ENCODE measurements around the gene GRIK2.

The GRIK2 gene

DNA sequence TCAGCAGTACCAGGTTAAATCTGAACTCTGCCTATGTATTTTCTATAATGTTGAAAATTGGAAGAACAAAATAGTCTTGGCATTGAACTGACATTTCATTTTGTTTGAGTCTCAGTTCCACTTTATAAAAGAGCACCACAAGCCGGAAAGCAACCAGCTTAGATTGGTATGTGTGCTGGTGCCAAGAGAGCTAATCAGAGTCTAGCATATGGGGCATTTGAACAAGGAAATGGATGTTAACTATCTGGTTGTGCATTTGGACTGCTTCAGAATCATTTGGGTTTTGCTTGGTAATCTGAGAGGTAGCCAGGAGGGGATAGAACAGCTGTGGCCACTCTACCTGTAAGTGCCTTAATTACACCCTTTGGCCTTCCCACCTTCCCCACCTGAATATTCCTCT, 184.8 kb downstream of the GRIK2 start:
- Mint-ChIP-seq H3K36me3 (ENCODE audit: insufficient read depth) (no peaks in the 10 kb centered on the region), H3K4me1 (no peaks in the 10 kb centered on the region), H3K27ac (ENCODE audit: low read depth) (no peak overlapping the region), H3K27me3 (no peaks in the 10 kb centered on the region), H3K4me3 (no peak overlapping the region), H3K9me3 (peaks cover 7% of the 10 kb centered on the region)
- ATAC-seq (replicated peaks; ENCODE audit: extremely low read depth, poor library complexity, severe bottlenecking) = no peak
- DNase-seq (ENCODE audit: low spot score in 2 of 2) = no peak

DNA sequence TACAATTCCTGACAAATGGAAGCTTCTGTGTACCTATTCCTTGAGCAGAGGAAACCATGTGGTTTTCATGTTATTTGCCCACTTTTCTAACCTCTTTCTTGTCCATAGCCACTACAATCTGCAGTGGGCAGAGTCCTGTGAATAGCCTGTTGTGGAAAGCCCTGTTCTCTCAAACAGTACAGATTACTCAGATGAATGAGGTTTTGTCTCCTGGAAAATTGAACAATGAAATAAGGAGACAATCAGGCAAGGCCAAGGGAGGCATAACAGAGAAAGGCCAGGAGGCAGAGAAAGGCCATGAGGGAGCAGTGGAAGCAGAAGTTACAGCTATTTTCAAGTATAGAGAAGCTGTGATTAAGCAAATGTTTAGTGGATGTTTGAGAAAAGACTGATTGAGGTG, 189.3 kb downstream of the GRIK2 start:
- Mint-ChIP-seq H3K4me3 (no peak overlapping the region), H3K9me3 (peaks cover 7% of the 10 kb centered on the region), H3K36me3 (ENCODE audit: insufficient read depth) (no peaks in the 10 kb centered on the region), H3K27ac (ENCODE audit: low read depth) (no peak overlapping the region), H3K4me1 (no peaks in the 10 kb centered on the region), H3K27me3 (no peaks in the 10 kb centered on the region)
- DNase-seq (ENCODE audit: low spot score in 2 of 2) (no peak), ATAC-seq (replicated peaks; ENCODE audit: extremely low read depth, poor library complexity, severe bottlenecking) (no peak)

DNA sequence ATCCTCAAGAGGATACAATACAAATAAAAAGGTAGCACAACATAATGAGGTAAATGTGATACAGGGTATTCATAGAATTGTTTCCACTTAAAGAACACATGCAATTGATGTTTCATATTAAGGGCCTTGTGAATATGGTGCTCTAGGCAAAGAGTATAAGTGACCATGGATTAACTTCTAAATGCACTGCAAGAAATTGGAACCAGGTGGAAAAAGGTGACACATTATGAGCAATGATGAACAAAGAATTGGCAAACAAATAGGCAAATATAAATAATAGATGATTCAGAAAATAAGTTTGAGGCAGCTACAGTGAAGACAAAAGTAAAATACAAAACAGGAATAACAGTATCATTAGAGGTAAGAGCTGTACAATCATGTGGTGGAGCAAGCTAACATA, 192.0 kb downstream of the GRIK2 start:
- H3K4me3 Mint-ChIP-seq = no peak overlapping the region
- ATAC-seq (replicated peaks; ENCODE audit: extremely low read depth, poor library complexity, severe bottlenecking) (no peak), DNase-seq (ENCODE audit: low spot score in 2 of 2) (no peak)
- H3K27me3 Mint-ChIP-seq = no peaks in the 10 kb centered on the region
- no peaks in the 10 kb centered on the region for H3K36me3 Mint-ChIP-seq (ENCODE audit: insufficient read depth)
- H3K9me3 Mint-ChIP-seq = peaks cover 2% of the 10 kb centered on the region
- no peaks in the 10 kb centered on the region for H3K4me1 Mint-ChIP-seq
- H3K27ac Mint-ChIP-seq (ENCODE audit: low read depth) = no peak overlapping the region

DNA sequence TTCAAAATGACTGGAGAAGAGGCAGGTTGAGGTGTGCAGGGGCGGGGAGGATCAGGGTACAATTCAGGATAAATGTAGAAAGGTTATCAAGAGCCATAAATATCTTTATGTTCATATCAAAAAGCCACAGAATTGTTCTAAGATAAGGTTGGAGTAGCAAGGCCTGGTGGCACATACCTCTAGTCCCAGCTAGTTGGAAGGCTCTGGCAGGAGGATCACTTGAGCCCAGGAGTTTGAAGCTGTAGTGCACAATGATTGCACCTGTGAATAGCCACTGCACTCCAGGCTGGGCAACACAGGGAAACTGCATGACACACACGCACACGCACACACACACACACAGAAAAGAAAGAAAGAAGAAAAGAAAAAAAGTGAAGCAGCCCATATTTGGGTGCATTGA, 194.8 kb downstream of the GRIK2 start:
- no peaks in the 10 kb centered on the region for H3K9me3 Mint-ChIP-seq
- ATAC-seq (replicated peaks; ENCODE audit: extremely low read depth, poor library complexity, severe bottlenecking) = no peak
- no peak for DNase-seq (ENCODE audit: low spot score in 2 of 2)

DNA sequence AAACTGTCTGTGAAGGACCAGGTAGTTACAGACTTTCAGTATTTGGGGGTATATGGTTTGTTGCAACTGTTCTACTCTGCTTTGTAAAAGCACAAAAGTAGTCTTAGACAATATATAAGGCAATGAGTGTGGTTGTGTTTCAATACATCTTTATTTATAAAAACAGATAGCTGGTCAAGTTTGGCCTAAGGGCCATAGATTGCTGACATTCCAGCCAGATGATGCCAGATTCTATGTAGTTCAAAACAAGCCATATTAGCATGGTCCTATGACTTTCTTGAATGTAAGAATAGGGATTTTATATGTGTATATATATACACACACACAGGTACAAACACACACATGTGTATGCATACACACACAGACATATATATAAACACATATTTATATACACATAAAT, 201.8 kb downstream of the GRIK2 start:
- H3K27ac Mint-ChIP-seq (ENCODE audit: low read depth) = no peak overlapping the region
- H3K4me1 Mint-ChIP-seq = no peaks in the 10 kb centered on the region
- no peak overlapping the region for H3K4me3 Mint-ChIP-seq
- H3K36me3 Mint-ChIP-seq (ENCODE audit: insufficient read depth) = peaks cover 2% of the 10 kb centered on the region
- H3K9me3 Mint-ChIP-seq = no peaks in the 10 kb centered on the region
- ATAC-seq (replicated peaks; ENCODE audit: extremely low read depth, poor library complexity, severe bottlenecking) (no peak), DNase-seq (ENCODE audit: low spot score in 2 of 2) (no peak)
- no peaks in the 10 kb centered on the region for H3K27me3 Mint-ChIP-seq

More for the DNA sequence above, 194.8 kb downstream of the GRIK2 start:
- H3K27me3 Mint-ChIP-seq = no peaks in the 10 kb centered on the region
- H3K4me1 Mint-ChIP-seq = no peaks in the 10 kb centered on the region
- H3K4me3 Mint-ChIP-seq = no peak overlapping the region
- H3K27ac Mint-ChIP-seq (ENCODE audit: low read depth) = no peak overlapping the region
- no peaks in the 10 kb centered on the region for H3K36me3 Mint-ChIP-seq (ENCODE audit: insufficient read depth)

DNA sequence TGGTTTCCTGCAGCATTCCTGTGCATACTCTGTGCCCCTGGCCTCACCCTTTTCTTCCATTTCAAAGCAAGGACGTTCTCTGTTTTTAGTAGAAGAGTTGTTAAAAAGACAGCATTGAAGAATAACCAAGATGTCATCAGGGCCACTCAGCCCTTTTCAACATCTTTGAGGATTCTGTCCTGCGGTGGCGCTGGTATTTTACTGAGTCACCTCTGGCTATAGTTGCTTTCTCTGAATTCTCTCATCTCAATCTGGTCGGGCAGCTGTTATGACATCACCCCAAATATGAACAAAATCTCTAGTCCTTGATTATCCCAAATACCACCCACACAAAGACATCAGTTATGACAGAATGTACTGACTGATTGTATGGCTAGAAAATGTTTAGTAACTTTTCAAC, 204.2 kb downstream of the GRIK2 start:
- no peak overlapping the region for H3K27ac Mint-ChIP-seq (ENCODE audit: low read depth)
- DNase-seq (ENCODE audit: low spot score in 2 of 2) = no peak
- ATAC-seq (replicated peaks; ENCODE audit: extremely low read depth, poor library complexity, severe bottlenecking) = no peak
- H3K9me3 Mint-ChIP-seq = no peaks in the 10 kb centered on the region
- H3K27me3 Mint-ChIP-seq = no peaks in the 10 kb centered on the region
- H3K4me1 Mint-ChIP-seq = no peaks in the 10 kb centered on the region
- H3K36me3 Mint-ChIP-seq (ENCODE audit: insufficient read depth) = peaks cover 2% of the 10 kb centered on the region
- H3K4me3 Mint-ChIP-seq = no peak overlapping the region

DNA sequence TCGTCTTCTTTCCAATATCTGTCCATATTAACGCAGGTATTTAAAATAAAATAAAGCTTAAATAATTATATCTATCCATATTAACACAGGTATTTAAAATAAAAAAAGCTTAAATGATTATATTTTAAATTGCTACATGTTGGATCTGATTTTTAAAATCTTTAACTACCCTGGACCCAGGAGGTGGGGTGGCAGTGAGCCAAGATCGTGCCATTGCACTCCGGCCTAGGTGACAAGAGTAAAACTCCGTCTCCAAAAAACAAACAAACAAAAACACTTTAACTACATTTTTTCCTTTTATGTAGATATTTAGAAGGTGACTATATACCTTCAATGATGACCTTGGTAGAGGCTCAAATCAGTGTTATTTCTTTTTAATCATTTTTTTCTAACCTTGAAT, 211.9 kb downstream of the GRIK2 start:
- H3K4me1 Mint-ChIP-seq = no peaks in the 10 kb centered on the region
- H3K36me3 Mint-ChIP-seq (ENCODE audit: insufficient read depth) = no peaks in the 10 kb centered on the region
- ATAC-seq (replicated peaks; ENCODE audit: extremely low read depth, poor library complexity, severe bottlenecking) (no peak), DNase-seq (ENCODE audit: low spot score in 2 of 2) (no peak)
- no peak overlapping the region for H3K27ac Mint-ChIP-seq (ENCODE audit: low read depth)
- H3K4me3 Mint-ChIP-seq = no peak overlapping the region
- no peaks in the 10 kb centered on the region for H3K9me3 Mint-ChIP-seq
- H3K27me3 Mint-ChIP-seq = no peaks in the 10 kb centered on the region

DNA sequence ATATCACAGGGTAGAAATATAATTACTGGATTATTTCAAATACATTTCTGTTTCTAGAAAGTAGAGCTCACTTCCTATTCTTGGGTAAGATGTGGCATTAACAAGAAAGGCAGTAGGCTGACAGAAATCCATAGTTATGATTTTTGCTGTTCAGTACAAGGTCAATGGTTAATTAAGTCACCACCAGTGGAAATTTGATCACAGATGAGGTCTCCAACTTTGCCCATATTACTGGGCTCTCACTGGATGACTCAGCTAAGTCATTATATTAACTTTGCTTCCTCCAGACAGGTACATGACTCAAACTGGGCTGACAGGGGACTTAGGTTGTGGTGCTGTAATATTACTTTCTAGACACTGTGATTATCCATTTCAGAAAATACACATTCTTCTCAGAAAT, 212.4 kb downstream of the GRIK2 start:
- Mint-ChIP-seq H3K9me3 (no peaks in the 10 kb centered on the region), H3K27me3 (no peaks in the 10 kb centered on the region), H3K36me3 (ENCODE audit: insufficient read depth) (no peaks in the 10 kb centered on the region), H3K27ac (ENCODE audit: low read depth) (no peak overlapping the region), H3K4me1 (no peaks in the 10 kb centered on the region), H3K4me3 (no peak overlapping the region)
- DNase-seq (ENCODE audit: low spot score in 2 of 2) (no peak), ATAC-seq (replicated peaks; ENCODE audit: extremely low read depth, poor library complexity, severe bottlenecking) (no peak)

DNA sequence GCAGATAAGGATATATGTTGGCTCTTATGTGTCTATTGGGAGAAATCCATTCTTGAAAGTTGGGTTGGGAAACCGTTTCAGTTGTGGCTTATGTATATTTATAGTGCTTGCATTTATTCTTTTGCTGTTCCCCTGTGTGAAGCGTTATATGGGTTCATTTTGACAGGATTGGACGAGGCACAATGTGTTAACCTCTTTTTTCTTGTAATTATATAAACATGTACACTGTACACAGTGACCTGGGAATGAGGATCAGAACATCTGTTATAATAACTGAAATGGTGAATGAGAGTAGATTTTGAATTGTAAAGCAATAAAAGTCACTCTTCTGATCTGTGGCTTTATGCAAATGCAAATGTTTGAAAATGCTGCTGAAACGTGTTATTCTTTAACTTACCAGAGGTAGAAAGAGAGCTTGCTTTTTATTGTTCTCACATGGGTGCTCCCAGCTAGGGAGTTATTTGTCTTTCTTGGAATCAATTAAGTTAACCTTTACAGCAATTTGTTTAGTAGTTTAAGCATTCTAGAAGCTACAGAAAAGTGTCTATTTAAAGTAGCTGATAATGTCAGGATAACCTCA, 213.7 kb downstream of the GRIK2 start:
- ATAC-seq (replicated peaks; ENCODE audit: extremely low read depth, poor library complexity, severe bottlenecking) = no peak
- Mint-ChIP-seq H3K4me1 (no peaks in the 10 kb centered on the region), H3K36me3 (ENCODE audit: insufficient read depth) (no peaks in the 10 kb centered on the region), H3K9me3 (no peaks in the 10 kb centered on the region), H3K27ac (ENCODE audit: low read depth) (no peak overlapping the region), H3K27me3 (no peaks in the 10 kb centered on the region), H3K4me3 (no peak overlapping the region)
- no peak for DNase-seq (ENCODE audit: low spot score in 2 of 2)

DNA sequence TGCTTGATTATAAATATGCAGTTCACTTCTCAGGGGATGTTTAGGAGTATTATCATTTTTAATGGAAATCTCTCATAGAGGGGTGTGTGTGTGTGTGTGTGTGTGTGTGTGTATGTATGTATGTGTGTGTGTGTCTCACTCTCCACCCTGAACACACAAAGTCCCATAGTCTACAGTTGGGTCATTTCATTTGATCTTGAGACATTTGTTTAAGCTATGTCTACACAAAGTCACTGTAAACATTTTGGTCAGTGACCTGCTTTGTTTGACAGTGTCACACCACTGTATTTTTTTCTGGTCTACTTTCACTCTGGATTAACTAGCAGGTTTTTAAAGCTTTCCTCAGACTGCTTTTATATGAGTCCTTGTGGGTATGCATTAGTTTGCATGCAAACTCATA, 215.2 kb downstream of the GRIK2 start:
- ATAC-seq (replicated peaks; ENCODE audit: extremely low read depth, poor library complexity, severe bottlenecking) (no peak), DNase-seq (ENCODE audit: low spot score in 2 of 2) (no peak)
- Mint-ChIP-seq H3K9me3 (no peaks in the 10 kb centered on the region), H3K36me3 (ENCODE audit: insufficient read depth) (no peaks in the 10 kb centered on the region), H3K27ac (ENCODE audit: low read depth) (no peak overlapping the region), H3K4me3 (no peak overlapping the region), H3K27me3 (no peaks in the 10 kb centered on the region), H3K4me1 (no peaks in the 10 kb centered on the region)

DNA sequence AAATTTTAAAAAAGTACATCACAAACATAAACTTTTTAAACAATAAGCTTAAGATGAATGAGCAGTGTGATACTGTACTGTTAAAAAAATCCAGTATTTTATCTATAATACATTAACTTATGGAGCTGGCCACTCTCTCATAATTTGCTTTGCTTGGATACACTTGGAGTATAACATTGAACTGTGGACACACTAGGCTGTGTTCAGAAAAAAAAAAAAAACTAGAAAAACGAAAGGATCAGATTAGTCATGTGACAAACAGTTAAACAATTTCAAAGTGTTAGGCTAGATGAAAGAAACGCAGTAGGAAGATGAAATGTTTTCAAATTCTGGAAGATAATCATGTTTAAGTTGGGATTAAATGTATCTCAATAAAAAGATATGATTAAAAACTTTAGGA, 220.0 kb downstream of the GRIK2 start:
- Mint-ChIP-seq H3K36me3 (ENCODE audit: insufficient read depth) (no peaks in the 10 kb centered on the region), H3K4me1 (no peaks in the 10 kb centered on the region), H3K4me3 (no peak overlapping the region), H3K27ac (ENCODE audit: low read depth) (no peak overlapping the region), H3K9me3 (no peaks in the 10 kb centered on the region), H3K27me3 (no peaks in the 10 kb centered on the region)
- ATAC-seq (replicated peaks; ENCODE audit: extremely low read depth, poor library complexity, severe bottlenecking) (no peak), DNase-seq (ENCODE audit: low spot score in 2 of 2) (no peak)

DNA sequence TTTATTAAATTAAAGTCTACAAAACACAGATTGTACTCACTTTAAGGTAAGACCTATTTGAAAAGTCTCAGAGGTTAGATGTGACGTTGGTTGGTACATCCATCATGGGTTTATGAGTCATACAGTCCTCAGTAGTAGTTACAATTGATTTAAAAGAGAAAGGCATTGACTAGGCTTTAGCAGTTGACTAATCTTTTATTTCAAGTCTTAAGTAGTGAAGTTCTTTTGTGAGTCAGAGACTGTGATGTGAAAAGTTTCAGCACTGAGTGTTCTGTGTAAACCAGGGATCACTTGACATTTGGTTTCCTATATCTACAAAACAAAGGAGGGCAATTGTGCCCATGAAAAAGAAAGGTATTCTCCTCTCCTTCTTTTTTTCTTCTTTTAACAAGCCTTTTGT, 221.3 kb downstream of the GRIK2 start:
- H3K27me3 Mint-ChIP-seq = no peaks in the 10 kb centered on the region
- DNase-seq (ENCODE audit: low spot score in 2 of 2) (no peak), ATAC-seq (replicated peaks; ENCODE audit: extremely low read depth, poor library complexity, severe bottlenecking) (no peak)
- H3K9me3 Mint-ChIP-seq = no peaks in the 10 kb centered on the region
- H3K36me3 Mint-ChIP-seq (ENCODE audit: insufficient read depth) = no peaks in the 10 kb centered on the region
- no peak overlapping the region for H3K4me3 Mint-ChIP-seq
- no peak overlapping the region for H3K27ac Mint-ChIP-seq (ENCODE audit: low read depth)
- no peaks in the 10 kb centered on the region for H3K4me1 Mint-ChIP-seq

DNA sequence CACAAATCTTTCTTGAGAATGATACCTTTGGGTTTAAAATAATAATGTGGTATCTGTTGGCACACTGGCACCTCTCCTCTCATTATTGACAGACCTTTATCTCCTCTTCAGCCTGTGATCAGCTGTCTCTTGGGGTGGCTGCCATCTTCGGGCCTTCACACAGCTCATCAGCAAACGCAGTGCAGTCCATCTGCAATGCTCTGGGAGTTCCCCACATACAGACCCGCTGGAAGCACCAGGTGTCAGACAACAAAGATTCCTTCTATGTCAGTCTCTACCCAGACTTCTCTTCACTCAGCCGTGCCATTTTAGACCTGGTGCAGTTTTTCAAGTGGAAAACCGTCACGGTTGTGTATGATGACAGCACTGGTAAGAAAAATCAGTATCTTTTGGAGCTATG, 232.8 kb downstream of the GRIK2 start:
- H3K36me3 Mint-ChIP-seq (ENCODE audit: insufficient read depth) = no peaks in the 10 kb centered on the region
- H3K4me1 Mint-ChIP-seq = no peaks in the 10 kb centered on the region
- no peak for ATAC-seq (replicated peaks; ENCODE audit: extremely low read depth, poor library complexity, severe bottlenecking)
- H3K27me3 Mint-ChIP-seq = no peaks in the 10 kb centered on the region
- H3K9me3 Mint-ChIP-seq = no peaks in the 10 kb centered on the region
- H3K27ac Mint-ChIP-seq (ENCODE audit: low read depth) = no peak overlapping the region
- no peak overlapping the region for H3K4me3 Mint-ChIP-seq
- DNase-seq (ENCODE audit: low spot score in 2 of 2) = no peak

DNA sequence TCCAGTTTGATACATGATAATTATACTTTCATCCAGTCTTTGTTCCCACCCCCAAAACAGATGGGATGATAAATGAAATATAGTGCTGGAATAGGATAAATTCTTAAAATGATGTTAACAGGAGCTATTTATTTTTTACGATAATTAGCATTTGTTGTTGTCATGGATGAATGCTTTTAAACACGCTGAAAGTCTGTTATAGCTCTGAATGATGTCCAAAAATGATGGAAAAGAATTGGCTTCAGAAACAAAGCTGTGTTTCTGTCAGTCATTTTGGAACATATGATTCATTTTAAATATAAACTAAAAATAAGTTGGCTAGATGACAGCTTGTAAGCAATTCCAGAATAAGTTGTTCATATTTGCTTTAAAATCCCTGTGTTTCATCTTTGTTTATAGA, 237.4 kb downstream of the GRIK2 start:
- peaks cover 10% of the 10 kb centered on the region for H3K27me3 Mint-ChIP-seq
- no peaks in the 10 kb centered on the region for H3K4me1 Mint-ChIP-seq
- no peak for ATAC-seq (replicated peaks; ENCODE audit: extremely low read depth, poor library complexity, severe bottlenecking)
- DNase-seq (ENCODE audit: low spot score in 2 of 2) = no peak
- H3K9me3 Mint-ChIP-seq = no peaks in the 10 kb centered on the region
- H3K4me3 Mint-ChIP-seq = no peak overlapping the region
- no peak overlapping the region for H3K27ac Mint-ChIP-seq (ENCODE audit: low read depth)
- no peaks in the 10 kb centered on the region for H3K36me3 Mint-ChIP-seq (ENCODE audit: insufficient read depth)
